Measurements from ENCODE around the gene ALG14. TPM values are rescaled to one million over a fixed set of nuclear protein-coding genes. Genes with fewer than 3 reads are reported as not detected.

Gene ALG14
- total RNA-seq, 4 donors from 2014 or later = 1.5 to 4.6 (median 3.2) TPM

DNA sequence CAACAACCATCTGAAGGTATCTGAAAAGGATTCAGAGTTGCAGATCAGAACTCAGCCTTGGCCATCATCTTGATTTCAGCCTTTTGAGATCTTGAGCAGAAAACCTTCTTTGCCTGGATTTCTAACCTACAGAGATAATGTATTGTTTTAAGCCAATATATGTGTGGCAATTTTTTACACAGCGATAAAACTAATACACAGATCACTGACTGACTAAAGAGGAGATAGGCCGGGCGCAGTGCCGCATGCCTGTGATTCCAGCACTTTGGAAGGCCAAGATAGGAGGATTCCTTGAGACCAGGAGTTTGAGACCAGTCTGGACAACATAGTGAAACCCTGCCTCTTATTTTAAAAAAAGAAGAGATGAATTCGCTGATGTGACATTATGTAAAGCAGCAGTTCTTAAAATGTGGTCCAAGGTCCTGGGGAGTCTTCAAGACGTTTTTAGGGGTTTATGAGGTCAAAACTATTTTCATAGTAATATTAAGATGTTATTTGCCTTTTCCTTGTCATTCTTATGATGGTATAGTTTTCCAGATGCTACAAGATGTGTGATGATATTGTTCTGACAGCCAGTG, 95.7 kb downstream of the ALG14 start:
- H3K27ac ChIP-seq = no peak overlapping the region
- intact Hi-C loops (cut with DNase I) = no loop called here
- no peak overlapping the region for H3K4me3 ChIP-seq (replicated peaks in 1 of 3)
- WGBS, 2 donors = 93 to 96% methylated on average over 6 of the region's 6 CpGs
- no peak for TF ChIP-seq POLR2A (IDR thresholded peaks at IDR 0.05)
- TF ChIP-seq, protein P1, sequence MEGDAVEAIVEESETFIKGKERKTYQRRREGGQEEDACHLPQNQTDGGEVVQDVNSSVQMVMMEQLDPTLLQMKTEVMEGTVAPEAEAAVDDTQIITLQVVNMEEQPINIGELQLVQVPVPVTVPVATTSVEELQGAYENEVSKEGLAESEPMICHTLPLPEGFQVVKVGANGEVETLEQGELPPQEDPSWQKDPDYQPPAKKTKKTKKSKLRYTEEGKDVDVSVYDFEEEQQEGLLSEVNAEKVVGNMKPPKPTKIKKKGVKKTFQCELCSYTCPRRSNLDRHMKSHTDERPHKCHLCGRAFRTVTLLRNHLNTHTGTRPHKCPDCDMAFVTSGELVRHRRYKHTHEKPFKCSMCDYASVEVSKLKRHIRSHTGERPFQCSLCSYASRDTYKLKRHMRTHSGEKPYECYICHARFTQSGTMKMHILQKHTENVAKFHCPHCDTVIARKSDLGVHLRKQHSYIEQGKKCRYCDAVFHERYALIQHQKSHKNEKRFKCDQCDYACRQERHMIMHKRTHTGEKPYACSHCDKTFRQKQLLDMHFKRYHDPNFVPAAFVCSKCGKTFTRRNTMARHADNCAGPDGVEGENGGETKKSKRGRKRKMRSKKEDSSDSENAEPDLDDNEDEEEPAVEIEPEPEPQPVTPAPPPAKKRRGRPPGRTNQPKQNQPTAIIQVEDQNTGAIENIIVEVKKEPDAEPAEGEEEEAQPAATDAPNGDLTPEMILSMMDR (IDR thresholded peaks at IDR 0.05) = no peak
- no peaks in the 10 kb centered on the region for H3K27me3 ChIP-seq
- DNase-seq = no peak
- H3K4me1 ChIP-seq = peaks cover 0 to 15% of the 10 kb centered on the region in 2 donors
- H3K36me3 ChIP-seq = no peaks in the 10 kb centered on the region
- no peaks in the 10 kb centered on the region for H3K9me3 ChIP-seq

DNA sequence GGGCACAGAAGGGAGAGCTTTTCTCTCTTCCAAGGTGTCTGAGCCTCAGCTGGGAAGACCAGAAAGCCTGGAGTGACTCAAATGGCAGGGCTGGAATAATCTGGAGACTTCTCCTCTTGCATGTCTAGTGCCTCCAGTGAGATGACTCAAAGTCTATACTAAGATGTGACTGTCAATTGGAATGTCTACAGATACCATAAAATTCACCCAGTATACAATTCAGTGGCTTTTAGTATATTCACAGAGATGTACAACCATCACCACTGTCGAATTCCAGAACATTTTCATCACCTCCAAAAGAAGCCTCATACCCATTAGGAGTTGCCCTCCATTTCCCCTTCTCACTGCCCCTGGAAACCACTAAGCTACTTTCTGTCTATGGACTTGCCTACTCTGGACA, 97.9 kb downstream of the ALG14 start:
- DNase-seq = no peak
- 92 to 97% methylated on average over 1 of the region's 1 CpG for WGBS, 2 donors
- H3K4me3 ChIP-seq (replicated peaks in 1 of 3) = no peak overlapping the region
- H3K27me3 ChIP-seq = no peaks in the 10 kb centered on the region
- no peaks in the 10 kb centered on the region for H3K9me3 ChIP-seq
- H3K4me1 ChIP-seq = peaks cover 0 to 18% of the 10 kb centered on the region in 2 donors
- no peak for TF ChIP-seq POLR2A (IDR thresholded peaks at IDR 0.05)
- TF ChIP-seq, protein P1 (IDR thresholded peaks at IDR 0.05) = no peak
- H3K27ac ChIP-seq = peak overlapping the region in 1 of 3 donors; percentile 50
- intact Hi-C loops (cut with DNase I) = no loop called here
- H3K36me3 ChIP-seq = no peaks in the 10 kb centered on the region

DNA sequence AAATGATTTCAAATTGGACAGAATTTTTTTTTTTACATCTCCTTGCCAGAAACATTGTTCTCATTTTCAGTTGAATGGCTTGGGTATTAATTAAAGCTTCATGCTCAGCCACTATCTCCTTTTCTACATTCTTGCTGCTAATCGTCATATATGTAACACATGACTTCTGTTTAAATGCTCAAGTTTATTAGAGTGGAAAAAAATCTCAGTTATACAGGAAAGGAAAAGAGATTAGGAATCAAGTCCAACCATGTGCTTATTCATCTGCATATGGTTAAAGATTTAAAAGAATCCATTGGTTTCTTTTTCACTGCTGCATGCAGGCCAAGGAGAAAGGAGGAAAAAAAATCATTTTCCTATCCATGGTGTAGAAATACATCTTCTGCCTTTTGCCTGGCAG, 98.5 kb downstream of the ALG14 start:
- 47 to 54% methylated on average over 1 of the region's 1 CpG for WGBS, 2 donors
- Histone ChIP-seq H3K27me3 (no peaks in the 10 kb centered on the region), H3K27ac (peak overlapping the region in 2 of 3 donors; percentile 13 to 50), H3K36me3 (no peaks in the 10 kb centered on the region), H3K4me1 (peaks cover 0 to 14% of the 10 kb centered on the region in 2 donors), H3K4me3 (replicated peaks in 1 of 3) (no peak overlapping the region), H3K9me3 (no peaks in the 10 kb centered on the region)
- TF ChIP-seq, protein P1 (IDR thresholded peaks at IDR 0.05) = no peak
- no peak for TF ChIP-seq POLR2A (IDR thresholded peaks at IDR 0.05)
- no peak for DNase-seq
- intact Hi-C loops (cut with DNase I) = no loop called here

DNA sequence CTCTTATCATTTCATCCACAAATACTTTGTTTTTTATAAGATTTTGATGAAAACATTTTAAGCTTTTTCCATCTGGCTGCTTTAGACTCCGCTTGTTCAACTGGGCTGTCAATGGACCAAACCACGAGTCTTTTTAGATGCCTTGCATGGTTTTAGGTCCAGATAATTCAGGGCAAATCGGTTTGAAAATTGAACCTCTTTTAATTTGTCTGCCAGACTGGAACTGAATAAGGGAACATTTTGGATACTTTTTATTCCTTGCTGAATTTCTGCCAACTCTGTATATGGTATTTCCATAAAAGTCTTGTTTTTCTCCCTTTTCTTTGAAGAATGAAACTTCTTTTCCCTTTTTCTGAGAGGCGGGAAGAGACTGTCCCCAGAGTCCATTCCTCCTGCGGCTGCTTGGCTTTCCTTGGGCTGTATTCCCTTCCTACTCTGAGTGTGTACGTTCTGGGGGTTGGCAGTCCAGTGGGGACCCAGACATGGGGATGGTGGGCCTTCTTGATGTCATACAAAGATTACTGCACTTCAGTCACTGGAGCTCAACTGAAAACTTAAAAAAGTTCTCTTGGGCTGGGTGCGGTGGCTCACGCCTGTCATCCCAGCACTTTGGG, 99.3 kb downstream of the ALG14 start:
- no peaks in the 10 kb centered on the region for H3K27me3 ChIP-seq
- peaks cover 0 to 14% of the 10 kb centered on the region in 2 donors for H3K4me1 ChIP-seq
- TF ChIP-seq POLR2A (IDR thresholded peaks at IDR 0.05) = no peak
- TF ChIP-seq, protein P1 (IDR thresholded peaks at IDR 0.05) = no peak
- WGBS, 2 donors = 74 to 80% methylated on average over 8 of the region's 8 CpGs
- peak overlapping the region; percentile 14 to 50 (median 36) for H3K27ac ChIP-seq
- no peak overlapping the region for H3K4me3 ChIP-seq (replicated peaks in 1 of 3)
- intact Hi-C loops (cut with DNase I) = no loop called here
- no peaks in the 10 kb centered on the region for H3K9me3 ChIP-seq
- H3K36me3 ChIP-seq = no peaks in the 10 kb centered on the region
- no peak for DNase-seq

DNA sequence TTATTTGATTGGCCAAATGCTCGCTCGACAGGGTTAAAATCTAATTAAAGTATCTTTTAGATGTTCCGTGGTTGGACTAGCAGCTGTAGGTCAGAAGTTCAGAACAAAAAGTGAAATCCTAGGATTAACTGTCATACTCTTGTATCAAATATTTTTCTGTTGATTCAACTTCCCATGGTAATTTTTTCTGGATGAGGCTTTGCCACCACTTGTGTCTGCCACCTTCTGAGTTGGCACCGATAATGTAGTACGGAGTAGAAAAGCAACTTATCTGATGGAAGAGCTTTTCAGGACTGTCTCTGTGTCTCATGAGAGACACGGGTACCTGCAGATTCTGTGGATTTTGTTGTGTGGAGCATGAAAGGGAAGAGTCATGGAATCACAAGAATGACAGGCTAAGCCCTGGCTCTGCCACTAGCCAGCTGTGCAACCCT, 101.2 kb downstream of the ALG14 start:
- no peaks in the 10 kb centered on the region for H3K9me3 ChIP-seq
- H3K4me3 ChIP-seq (replicated peaks in 1 of 3) = no peak overlapping the region
- H3K27ac ChIP-seq = peak overlapping the region in 1 of 3 donors; percentile 21
- no peak for DNase-seq
- peaks cover 0 to 14% of the 10 kb centered on the region in 2 donors for H3K4me1 ChIP-seq
- intact Hi-C loops (cut with DNase I) = no loop called here
- no peaks in the 10 kb centered on the region for H3K36me3 ChIP-seq
- TF ChIP-seq, protein P1 (IDR thresholded peaks at IDR 0.05) = no peak
- no peak for TF ChIP-seq POLR2A (IDR thresholded peaks at IDR 0.05)
- WGBS, 2 donors = 69% methylated on average over 6 of the region's 6 CpGs
- no peaks in the 10 kb centered on the region for H3K27me3 ChIP-seq

Data from thyroid gland (tissue), 4 donors.